ENCODE measurements around the gene SOD3.

Gene SOD3

GRCh38 chr4:24806206-24806990 lies 11.0 kb downstream of the SOD3 start:
- no peak for TF ChIP-seq POLR2AphosphoS5 (IDR thresholded peaks at IDR 0.05; ENCODE audit: low read depth, low read length)
- TF ChIP-seq, protein P1, sequence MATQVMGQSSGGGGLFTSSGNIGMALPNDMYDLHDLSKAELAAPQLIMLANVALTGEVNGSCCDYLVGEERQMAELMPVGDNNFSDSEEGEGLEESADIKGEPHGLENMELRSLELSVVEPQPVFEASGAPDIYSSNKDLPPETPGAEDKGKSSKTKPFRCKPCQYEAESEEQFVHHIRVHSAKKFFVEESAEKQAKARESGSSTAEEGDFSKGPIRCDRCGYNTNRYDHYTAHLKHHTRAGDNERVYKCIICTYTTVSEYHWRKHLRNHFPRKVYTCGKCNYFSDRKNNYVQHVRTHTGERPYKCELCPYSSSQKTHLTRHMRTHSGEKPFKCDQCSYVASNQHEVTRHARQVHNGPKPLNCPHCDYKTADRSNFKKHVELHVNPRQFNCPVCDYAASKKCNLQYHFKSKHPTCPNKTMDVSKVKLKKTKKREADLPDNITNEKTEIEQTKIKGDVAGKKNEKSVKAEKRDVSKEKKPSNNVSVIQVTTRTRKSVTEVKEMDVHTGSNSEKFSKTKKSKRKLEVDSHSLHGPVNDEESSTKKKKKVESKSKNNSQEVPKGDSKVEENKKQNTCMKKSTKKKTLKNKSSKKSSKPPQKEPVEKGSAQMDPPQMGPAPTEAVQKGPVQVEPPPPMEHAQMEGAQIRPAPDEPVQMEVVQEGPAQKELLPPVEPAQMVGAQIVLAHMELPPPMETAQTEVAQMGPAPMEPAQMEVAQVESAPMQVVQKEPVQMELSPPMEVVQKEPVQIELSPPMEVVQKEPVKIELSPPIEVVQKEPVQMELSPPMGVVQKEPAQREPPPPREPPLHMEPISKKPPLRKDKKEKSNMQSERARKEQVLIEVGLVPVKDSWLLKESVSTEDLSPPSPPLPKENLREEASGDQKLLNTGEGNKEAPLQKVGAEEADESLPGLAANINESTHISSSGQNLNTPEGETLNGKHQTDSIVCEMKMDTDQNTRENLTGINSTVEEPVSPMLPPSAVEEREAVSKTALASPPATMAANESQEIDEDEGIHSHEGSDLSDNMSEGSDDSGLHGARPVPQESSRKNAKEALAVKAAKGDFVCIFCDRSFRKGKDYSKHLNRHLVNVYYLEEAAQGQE (IDR thresholded peaks at IDR 0.05; ENCODE audit: insufficient read depth in 1 of 2, low read depth in 2 of 2, low read length in 2 of 2): no peak
- TF ChIP-seq FOXP2 (optimal IDR thresholded peaks at IDR 0.05; ENCODE audit: borderline replicate concordance, extremely low read depth, extremely low read length, insufficient read depth): no peak
- no peak for TF ChIP-seq SIN3A (IDR thresholded peaks at IDR 0.05; ENCODE audit: borderline replicate concordance, insufficient read depth, low read length)
- no peak for TF ChIP-seq TAF1 (IDR thresholded peaks at IDR 0.05; ENCODE audit: borderline replicate concordance, insufficient read depth, low read length)

- TF ChIP-seq TAF1 (IDR thresholded peaks at IDR 0.05; ENCODE audit: borderline replicate concordance, insufficient read depth, low read length): no peak
- TF ChIP-seq FOXP2 (optimal IDR thresholded peaks at IDR 0.05; ENCODE audit: borderline replicate concordance, extremely low read depth, extremely low read length, insufficient read depth): no peak
- TF ChIP-seq, protein P1 (IDR thresholded peaks at IDR 0.05; ENCODE audit: insufficient read depth in 1 of 2, low read depth in 2 of 2, low read length in 2 of 2): no peak
- no peak for TF ChIP-seq SIN3A (IDR thresholded peaks at IDR 0.05; ENCODE audit: borderline replicate concordance, insufficient read depth, low read length)
- TF ChIP-seq POLR2AphosphoS5 (IDR thresholded peaks at IDR 0.05; ENCODE audit: low read depth, low read length): no peak
These were observed 12.2 kb downstream of the SOD3 start for GRCh38 chr4:24807611-24808010.

GRCh38 chr4:24808261-24808660 lies 12.9 kb downstream of the SOD3 start:
- TF ChIP-seq TAF1 (IDR thresholded peaks at IDR 0.05; ENCODE audit: borderline replicate concordance, insufficient read depth, low read length) (no peak), FOXP2 (optimal IDR thresholded peaks at IDR 0.05; ENCODE audit: borderline replicate concordance, extremely low read depth, extremely low read length, insufficient read depth) (no peak), SIN3A (IDR thresholded peaks at IDR 0.05; ENCODE audit: borderline replicate concordance, insufficient read depth, low read length) (no peak), POLR2AphosphoS5 (IDR thresholded peaks at IDR 0.05; ENCODE audit: low read depth, low read length) (no peak)
- TF ChIP-seq, protein P1 (IDR thresholded peaks at IDR 0.05; ENCODE audit: insufficient read depth in 1 of 2, low read depth in 2 of 2, low read length in 2 of 2): no peak

DNA sequence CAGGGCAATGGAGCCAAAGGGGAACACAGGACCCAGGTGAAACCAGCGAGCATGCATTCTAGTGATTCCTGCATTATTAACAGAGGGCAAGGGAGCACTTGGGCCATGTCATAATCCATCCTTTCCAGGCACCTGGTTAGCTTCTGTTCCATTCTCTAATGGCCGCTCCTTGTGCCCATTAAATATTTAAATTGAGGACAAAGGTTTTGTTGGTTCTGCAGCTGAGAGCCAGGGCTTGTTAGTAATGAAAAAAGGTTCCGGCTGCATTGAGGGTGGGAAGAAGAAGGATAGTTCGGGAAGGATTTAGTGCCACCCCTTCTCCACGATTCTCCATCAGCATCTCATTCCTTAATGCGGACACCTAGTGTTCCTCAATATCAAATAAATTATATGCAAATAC lies 13.6 kb downstream of the SOD3 start:
- no peak for TF ChIP-seq FOXP2 (optimal IDR thresholded peaks at IDR 0.05; ENCODE audit: borderline replicate concordance, extremely low read depth, extremely low read length, insufficient read depth)
- TF ChIP-seq TAF1 (IDR thresholded peaks at IDR 0.05; ENCODE audit: borderline replicate concordance, insufficient read depth, low read length): no peak

- TF ChIP-seq SIN3A (IDR thresholded peaks at IDR 0.05; ENCODE audit: borderline replicate concordance, insufficient read depth, low read length) (no peak), TAF1 (IDR thresholded peaks at IDR 0.05; ENCODE audit: borderline replicate concordance, insufficient read depth, low read length) (no peak), POLR2AphosphoS5 (IDR thresholded peaks at IDR 0.05; ENCODE audit: low read depth, low read length) (no peak), FOXP2 (optimal IDR thresholded peaks at IDR 0.05; ENCODE audit: borderline replicate concordance, extremely low read depth, extremely low read length, insufficient read depth) (no peak)
- TF ChIP-seq, protein P1 (IDR thresholded peaks at IDR 0.05; ENCODE audit: insufficient read depth in 1 of 2, low read depth in 2 of 2, low read length in 2 of 2): no peak
These were observed 14.0 kb downstream of the SOD3 start for GRCh38 chr4:24809376-24809775.

All from PFSK-1 (cell line).